Measurements from ENCODE around the gene CES4A.

- TF ChIP-seq POLR2A (IDR thresholded peaks at IDR 0.05; ENCODE audit: low read depth) = no peak
- no peak for TF ChIP-seq CTCF (IDR thresholded peaks at IDR 0.05)
- no peak for TF ChIP-seq POLR2AphosphoS5 (IDR thresholded peaks at IDR 0.05)
Measured at GRCh38 chr16:67034487-67034886, 46.1 kb downstream of the CES4A start.
